Spleen (tissue), 11 donors: ENCODE measurements around the gene CEP41. TPM values are rescaled to one million over a fixed set of nuclear protein-coding genes. Genes with fewer than 3 reads are reported as not detected.

Experiments used
- DNase-seq: peaks from one replicate; pipeline ENCODE4 v3.0.0-alpha.2; 2020
- H3K27ac ChIP-seq, 8 donors: fragments of 200-600 bp; sonication (generic) in 7 of 8; 1 replicate in 4 of 8; 2 replicates in 4 of 8; pipeline versions ENCODE4 v1.5.0 to v1.8.0; 2016 to 2021; ENCODE audit warnings: inconsistent platforms in 4 of 8, mild to moderate bottlenecking in 4 of 8, moderate library complexity in 1 of 8
- H3K27me3 ChIP-seq, 7 donors: fragments of 200-600 bp; sonication (generic) in 6 of 7; replicated peaks in 1 of 7; 1 replicate in 4 of 7; 2 replicates in 3 of 7; pipeline versions ENCODE4 v1.5.0 to v1.8.0; 2016 to 2021; ENCODE audit warnings: inconsistent platforms in 3 of 7, mild to moderate bottlenecking in 1 of 7
- H3K36me3 ChIP-seq, 6 donors: fragments of 200-600 bp; sonication (generic) in 5 of 6; 1 replicate in 4 of 6; 2 replicates in 2 of 6; pipeline versions ENCODE4 v1.5.0 to v1.8.0; 2016 to 2021; ENCODE audit warnings: inconsistent platforms in 2 of 6
- H3K4me1 ChIP-seq, 6 donors: fragments of 200-600 bp; sonication (generic) in 5 of 6; 1 replicate in 3 of 6; 2 replicates in 3 of 6; pipeline versions ENCODE4 v1.5.0 to v1.8.0; 2016 to 2021; ENCODE audit warnings: inconsistent platforms in 3 of 6
- H3K4me3 ChIP-seq, 8 donors: fragments of 200-600 bp; sonication (generic) in 7 of 8; 1 replicate in 4 of 8; 2 replicates in 4 of 8; pipeline versions ENCODE4 v1.5.0 to v1.8.0; 2016 to 2021; ENCODE audit warnings: inconsistent platforms in 4 of 8, mild to moderate bottlenecking in 4 of 8, moderate library complexity in 2 of 8
- H3K9me3 ChIP-seq, 8 donors: fragments of 200-600 bp; sonication (generic) in 7 of 8; 1 replicate in 4 of 8; 2 replicates in 4 of 8; pipeline versions ENCODE4 v1.5.0 to v1.8.0; 2016 to 2021; ENCODE audit warnings: inconsistent platforms in 4 of 8
- POLR2A ChIP-seq, 3 donors: fragments of 450-650 bp; IDR thresholded peaks; one replicate each; pipeline ENCODE4 v1.5.1; 2017; ENCODE audit warnings: antibody characterized with exemption in 3 of 3, mild to moderate bottlenecking in 1 of 3
- POLR2AphosphoS5 ChIP-seq, 3 donors: sonication (generic); formaldehyde crosslinking; IDR thresholded peaks; one replicate each; pipeline ENCODE4 v1.5.1; 2017; ENCODE audit warnings: antibody characterized with exemption in 3 of 3
- WGBS, 5 donors: extraction: QIAGEN DNeasy Blood & Tissue Kit in 3 of 5; methylation state at CpG; one replicate each; pipeline versions ENCODE4 v1.1.5 to v1.1.7; 2013 to 2018; 5-methylcytosine and 5-hydroxymethylcytosine counted together
- intact Hi-C: fragments of 100-400 bp; cut with DNase I; formaldehyde crosslinking; loops from one replicate; pipeline ENCODE4 v1.15.0; 2023; ENCODE audit warnings: low total_unique reads
- polyA plus RNA-seq, 3 donors: library from polyadenylated mRNA; stranded (reverse); fragments of 200-250 nt; gene quantifications; one replicate each; pipeline ENCODE4 v1.2.1, GENCODE V29; 2013
- total RNA-seq, 7 donors: library from RNA; depleted of rRNA in 3 of 7; stranded (reverse); fragments of >200 nt in 3 of 7; fragmentation: NEBNext Ultra II Directional in 4 of 7; extraction: Animal tissue kit (Norgen Biotek cat#: 25700) in 4 of 7; gene quantifications; one replicate each; pipeline versions ENCODE4 v1.1.0 to v1.2.1, GENCODE V29; 2016 to 2021
- TF ChIP-seq, protein P1 (sequence below), 11 experiments: fragments of 200-600 bp in 7 of 11; fragments of 450-650 bp in 4 of 11; sonication (generic) in 4 of 11; IDR thresholded peaks in 8 of 11; conservative IDR thresholded peaks in 3 of 11; 1 replicate in 7 of 11; 2 replicates in 4 of 11; pipeline versions ENCODE4 v1.4.0 to v1.8.0; 2016 to 2021; ENCODE audit warnings: antibody characterized with exemption in 11 of 11, inconsistent platforms in 4 of 11, mild to moderate bottlenecking in 1 of 11
- donor health status: healthy with polysubstance abuse.
- donor health status: DM: no; HTN: no; CAD: no; lungs with moderate emphysema.
- donor health status: DM: no; HTN: no; CAD: no.
- donor health status: Bipolar disorder and iron deficiency.
- donor health status: healthy.
- donor health status: DM: no; HTN: no; CAD: no.
- donor health status: DM: yes; HTN: yes; CAD: no.

CEP41 gene
- total and polyA plus RNA-seq, 10 donors: 2.3 to 19.3 (median 12.5) TPM

GRCh38 chr7:130390486-130390885 lies 50.3 kb downstream of the CEP41 start:
- no peaks in the 10 kb centered on the region for H3K27me3 ChIP-seq
- TF ChIP-seq, protein P1, sequence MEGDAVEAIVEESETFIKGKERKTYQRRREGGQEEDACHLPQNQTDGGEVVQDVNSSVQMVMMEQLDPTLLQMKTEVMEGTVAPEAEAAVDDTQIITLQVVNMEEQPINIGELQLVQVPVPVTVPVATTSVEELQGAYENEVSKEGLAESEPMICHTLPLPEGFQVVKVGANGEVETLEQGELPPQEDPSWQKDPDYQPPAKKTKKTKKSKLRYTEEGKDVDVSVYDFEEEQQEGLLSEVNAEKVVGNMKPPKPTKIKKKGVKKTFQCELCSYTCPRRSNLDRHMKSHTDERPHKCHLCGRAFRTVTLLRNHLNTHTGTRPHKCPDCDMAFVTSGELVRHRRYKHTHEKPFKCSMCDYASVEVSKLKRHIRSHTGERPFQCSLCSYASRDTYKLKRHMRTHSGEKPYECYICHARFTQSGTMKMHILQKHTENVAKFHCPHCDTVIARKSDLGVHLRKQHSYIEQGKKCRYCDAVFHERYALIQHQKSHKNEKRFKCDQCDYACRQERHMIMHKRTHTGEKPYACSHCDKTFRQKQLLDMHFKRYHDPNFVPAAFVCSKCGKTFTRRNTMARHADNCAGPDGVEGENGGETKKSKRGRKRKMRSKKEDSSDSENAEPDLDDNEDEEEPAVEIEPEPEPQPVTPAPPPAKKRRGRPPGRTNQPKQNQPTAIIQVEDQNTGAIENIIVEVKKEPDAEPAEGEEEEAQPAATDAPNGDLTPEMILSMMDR (IDR thresholded peaks at IDR 0.05 in 8 of 11, conservative IDR thresholded peaks at IDR 0.05 in 3 of 11): no peak
- TF ChIP-seq POLR2A (IDR thresholded peaks at IDR 0.05) (no peak), POLR2AphosphoS5 (IDR thresholded peaks at IDR 0.05) (no peak)
- H3K27ac ChIP-seq: no peak overlapping the region
- no peak overlapping the region for H3K4me3 ChIP-seq
- intact Hi-C loops: no loop called here
- 78 to 100% (median 96%) methylated on average over 1 of the region's 1 CpG for WGBS, 5 donors
- H3K9me3 ChIP-seq: peaks cover 0 to 6% (median 0%) of the 10 kb centered on the region in 8 donors
- peaks cover 0 to 21% (median 12%) of the 10 kb centered on the region in 6 donors for H3K4me1 ChIP-seq
- H3K36me3 ChIP-seq: no peaks in the 10 kb centered on the region
- no peak for DNase-seq

DNA sequence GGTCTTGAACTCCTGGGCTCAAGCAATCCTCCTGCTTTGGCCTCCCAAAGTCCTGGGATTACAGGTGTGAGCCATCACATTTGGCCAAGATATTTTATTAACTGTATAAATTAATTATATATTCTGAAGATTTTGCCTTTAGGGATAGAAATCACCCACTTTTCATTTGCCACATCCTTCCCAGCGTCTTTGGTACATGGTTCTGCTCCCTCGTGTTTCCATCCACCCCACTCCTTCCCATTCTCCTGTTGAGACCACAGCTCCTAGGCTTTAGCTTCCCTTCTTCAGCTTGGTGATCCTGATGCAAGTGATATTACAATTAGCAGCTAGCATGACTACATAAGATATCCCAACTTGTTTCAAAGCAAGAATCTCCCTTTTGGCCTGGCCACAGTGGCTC lies 52.1 kb downstream of the CEP41 start:
- Histone ChIP-seq H3K4me3 (no peak overlapping the region), H3K4me1 (peaks cover 0 to 22% (median 6%) of the 10 kb centered on the region in 6 donors), H3K27ac (no peak overlapping the region), H3K36me3 (no peaks in the 10 kb centered on the region), H3K27me3 (no peaks in the 10 kb centered on the region), H3K9me3 (peaks cover 0 to 6% (median 0%) of the 10 kb centered on the region in 8 donors)
- no peak for DNase-seq
- 64 to 98% (median 90%) methylated on average over 2 of the region's 2 CpGs for WGBS, 5 donors
- intact Hi-C loops: no loop called here
- TF ChIP-seq POLR2A (IDR thresholded peaks at IDR 0.05): no peak
- TF ChIP-seq, protein P1 (IDR thresholded peaks at IDR 0.05 in 8 of 11, conservative IDR thresholded peaks at IDR 0.05 in 3 of 11): no peak
- TF ChIP-seq POLR2AphosphoS5 (IDR thresholded peaks at IDR 0.05): no peak

DNA sequence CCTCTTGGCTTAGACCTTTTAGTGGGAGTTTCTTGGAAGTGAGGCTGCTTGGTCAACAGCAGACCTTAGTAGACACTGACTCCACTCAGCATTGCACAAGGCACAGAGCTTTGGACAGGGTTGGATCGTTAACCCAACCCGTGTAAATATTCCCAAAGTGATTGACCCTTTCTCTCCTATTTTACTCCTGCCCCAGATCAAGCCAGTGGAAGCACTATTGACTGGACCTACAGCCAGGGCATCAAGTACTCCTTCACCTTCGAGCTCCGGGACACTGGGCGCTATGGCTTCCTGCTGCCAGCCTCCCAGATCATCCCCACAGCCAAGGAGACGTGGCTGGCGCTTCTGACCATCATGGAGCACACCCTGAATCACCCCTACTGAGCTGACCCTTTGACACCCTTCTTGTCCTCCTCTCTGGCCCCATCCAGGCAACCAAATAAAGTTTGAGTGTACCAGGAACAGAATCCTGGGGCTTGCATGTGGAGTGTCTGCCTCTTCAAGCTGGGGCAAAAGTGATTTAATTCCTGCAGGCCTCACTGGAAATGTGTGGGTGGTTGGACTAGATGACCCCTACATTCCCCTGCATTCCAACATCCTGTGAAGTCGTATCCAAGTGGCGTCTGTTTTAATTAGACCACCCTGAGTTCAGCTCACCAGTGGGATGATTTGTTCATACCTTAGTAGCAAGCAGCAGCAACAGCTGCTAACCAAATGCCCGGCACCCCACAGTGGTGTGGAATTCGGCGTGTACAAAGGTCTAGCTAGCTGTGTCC lies 53.0 kb downstream of the CEP41 start:
- 83 to 89% (median 87%) methylated on average over 12 of the region's 12 CpGs for WGBS, 5 donors

GRCh38 chr7:130387306-130387627 lies 53.5 kb downstream of the CEP41 start:
- H3K27me3 ChIP-seq: no peaks in the 10 kb centered on the region
- no peak for DNase-seq
- no peak for TF ChIP-seq POLR2AphosphoS5 (IDR thresholded peaks at IDR 0.05)
- intact Hi-C loops: no loop called here
- H3K27ac ChIP-seq: peak overlapping the region in 7 of 8 donors; percentile 7 to 88 (median 74)
- H3K4me1 ChIP-seq: peaks cover 0 to 22% (median 2%) of the 10 kb centered on the region in 6 donors
- no peaks in the 10 kb centered on the region for H3K36me3 ChIP-seq
- H3K9me3 ChIP-seq: peaks cover 0 to 6% (median 0%) of the 10 kb centered on the region in 8 donors
- 60 to 81% (median 71%) methylated on average over 3 of the region's 3 CpGs for WGBS, 5 donors
- H3K4me3 ChIP-seq: no peak overlapping the region

More for the DNA sequence above, 53.0 kb downstream of the CEP41 start:
- no peaks in the 10 kb centered on the region for H3K27me3 ChIP-seq
- no peak overlapping the region for H3K4me3 ChIP-seq
- TF ChIP-seq, protein P1 (IDR thresholded peaks at IDR 0.05 in 8 of 11, conservative IDR thresholded peaks at IDR 0.05 in 3 of 11): no peak
- TF ChIP-seq POLR2A (IDR thresholded peaks at IDR 0.05): no peak
- no peak for TF ChIP-seq POLR2AphosphoS5 (IDR thresholded peaks at IDR 0.05)
- no peaks in the 10 kb centered on the region for H3K36me3 ChIP-seq
- peak overlapping the region in 7 of 8 donors; percentile 7 to 88 (median 74) for H3K27ac ChIP-seq
- intact Hi-C loops: no loop called here
- H3K9me3 ChIP-seq: peaks cover 0 to 6% (median 0%) of the 10 kb centered on the region in 8 donors
- H3K4me1 ChIP-seq: peaks cover 0 to 22% (median 2%) of the 10 kb centered on the region in 6 donors
- DNase-seq: no peak
